Spleen (tissue), 11 donors: ENCODE measurements around the gene TSPAN9. TPM values are rescaled to one million over a fixed set of nuclear protein-coding genes. Genes with fewer than 3 reads are reported as not detected.

Experiments used
- DNase-seq: peaks from one replicate; pipeline ENCODE4 v3.0.0-alpha.2; 2020
- H3K27ac ChIP-seq, 8 donors: fragments of 200-600 bp; sonication (generic) in 7 of 8; 1 replicate in 4 of 8; 2 replicates in 4 of 8; pipeline versions ENCODE4 v1.5.0 to v1.8.0; 2016 to 2021; ENCODE audit warnings: inconsistent platforms in 4 of 8, mild to moderate bottlenecking in 4 of 8, moderate library complexity in 1 of 8
- H3K27me3 ChIP-seq, 7 donors: fragments of 200-600 bp; sonication (generic) in 6 of 7; replicated peaks in 1 of 7; 1 replicate in 4 of 7; 2 replicates in 3 of 7; pipeline versions ENCODE4 v1.5.0 to v1.8.0; 2016 to 2021; ENCODE audit warnings: inconsistent platforms in 3 of 7, mild to moderate bottlenecking in 1 of 7
- H3K36me3 ChIP-seq, 6 donors: fragments of 200-600 bp; sonication (generic) in 5 of 6; 1 replicate in 4 of 6; 2 replicates in 2 of 6; pipeline versions ENCODE4 v1.5.0 to v1.8.0; 2016 to 2021; ENCODE audit warnings: inconsistent platforms in 2 of 6
- H3K4me1 ChIP-seq, 6 donors: fragments of 200-600 bp; sonication (generic) in 5 of 6; 1 replicate in 3 of 6; 2 replicates in 3 of 6; pipeline versions ENCODE4 v1.5.0 to v1.8.0; 2016 to 2021; ENCODE audit warnings: inconsistent platforms in 3 of 6
- H3K4me3 ChIP-seq, 8 donors: fragments of 200-600 bp; sonication (generic) in 7 of 8; 1 replicate in 4 of 8; 2 replicates in 4 of 8; pipeline versions ENCODE4 v1.5.0 to v1.8.0; 2016 to 2021; ENCODE audit warnings: inconsistent platforms in 4 of 8, mild to moderate bottlenecking in 4 of 8, moderate library complexity in 2 of 8
- H3K9me3 ChIP-seq, 8 donors: fragments of 200-600 bp; sonication (generic) in 7 of 8; 1 replicate in 4 of 8; 2 replicates in 4 of 8; pipeline versions ENCODE4 v1.5.0 to v1.8.0; 2016 to 2021; ENCODE audit warnings: inconsistent platforms in 4 of 8
- CTCF ChIP-seq, 11 experiments: fragments of 200-600 bp in 7 of 11; fragments of 450-650 bp in 4 of 11; sonication (generic) in 4 of 11; IDR thresholded peaks in 8 of 11; conservative IDR thresholded peaks in 3 of 11; 1 replicate in 7 of 11; 2 replicates in 4 of 11; pipeline versions ENCODE4 v1.4.0 to v1.8.0; 2016 to 2021; ENCODE audit warnings: antibody characterized with exemption in 11 of 11, inconsistent platforms in 4 of 11, mild to moderate bottlenecking in 1 of 11
- POLR2A ChIP-seq, 3 donors: fragments of 450-650 bp; IDR thresholded peaks; one replicate each; pipeline ENCODE4 v1.5.1; 2017; ENCODE audit warnings: antibody characterized with exemption in 3 of 3, mild to moderate bottlenecking in 1 of 3
- POLR2AphosphoS5 ChIP-seq, 3 donors: sonication (generic); formaldehyde crosslinking; IDR thresholded peaks; one replicate each; pipeline ENCODE4 v1.5.1; 2017; ENCODE audit warnings: antibody characterized with exemption in 3 of 3
- WGBS, 5 donors: extraction: QIAGEN DNeasy Blood & Tissue Kit in 3 of 5; methylation state at CpG; one replicate each; pipeline versions ENCODE4 v1.1.5 to v1.1.7; 2013 to 2018; 5-methylcytosine and 5-hydroxymethylcytosine counted together
- intact Hi-C: fragments of 100-400 bp; cut with DNase I; formaldehyde crosslinking; loops from one replicate; pipeline ENCODE4 v1.15.0; 2023; ENCODE audit warnings: low total_unique reads
- polyA plus RNA-seq, 3 donors: library from polyadenylated mRNA; stranded (reverse); fragments of 200-250 nt; gene quantifications; one replicate each; pipeline ENCODE4 v1.2.1, GENCODE V29; 2013
- total RNA-seq, 7 donors: library from RNA; depleted of rRNA in 3 of 7; stranded (reverse); fragments of >200 nt in 3 of 7; fragmentation: NEBNext Ultra II Directional in 4 of 7; extraction: Animal tissue kit (Norgen Biotek cat#: 25700) in 4 of 7; gene quantifications; one replicate each; pipeline versions ENCODE4 v1.1.0 to v1.2.1, GENCODE V29; 2016 to 2021
- donor health status: healthy with polysubstance abuse.
- donor health status: DM: no; HTN: no; CAD: no; lungs with moderate emphysema.
- donor health status: DM: no; HTN: no; CAD: no.
- donor health status: Bipolar disorder and iron deficiency.
- donor health status: healthy.
- donor health status: DM: no; HTN: no; CAD: no.
- donor health status: DM: yes; HTN: yes; CAD: no.

Gene TSPAN9
- total and polyA plus RNA-seq, 10 donors: 3.6 to 51.1 (median 32.4) TPM

DNA sequence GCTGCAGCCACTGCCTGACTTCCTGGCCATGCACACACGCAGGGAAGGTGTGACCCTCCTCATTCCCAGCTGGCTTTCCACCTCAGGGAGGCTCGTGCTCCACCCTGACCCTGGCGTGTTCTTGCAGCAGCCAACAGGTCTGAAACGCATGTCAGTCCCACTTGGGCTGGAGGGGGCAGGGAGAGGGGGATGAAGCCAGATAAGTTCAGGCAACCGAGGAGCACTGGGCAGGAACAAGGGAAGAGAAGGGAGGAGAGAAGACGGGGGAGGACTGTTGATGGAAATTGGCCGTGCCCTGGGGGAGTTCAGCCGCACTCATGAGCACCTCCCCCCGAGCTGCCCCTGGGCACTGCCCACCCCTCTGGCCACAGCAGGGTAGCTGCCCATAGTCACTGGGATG, 231.4 kb downstream of the TSPAN9 start:
- peaks cover 0 to 62% (median 0%) of the 10 kb centered on the region in 7 donors for H3K27me3 ChIP-seq
- 55 to 70% (median 61%) methylated on average over 9 of the region's 9 CpGs for WGBS, 5 donors
- no peak for DNase-seq

DNA sequence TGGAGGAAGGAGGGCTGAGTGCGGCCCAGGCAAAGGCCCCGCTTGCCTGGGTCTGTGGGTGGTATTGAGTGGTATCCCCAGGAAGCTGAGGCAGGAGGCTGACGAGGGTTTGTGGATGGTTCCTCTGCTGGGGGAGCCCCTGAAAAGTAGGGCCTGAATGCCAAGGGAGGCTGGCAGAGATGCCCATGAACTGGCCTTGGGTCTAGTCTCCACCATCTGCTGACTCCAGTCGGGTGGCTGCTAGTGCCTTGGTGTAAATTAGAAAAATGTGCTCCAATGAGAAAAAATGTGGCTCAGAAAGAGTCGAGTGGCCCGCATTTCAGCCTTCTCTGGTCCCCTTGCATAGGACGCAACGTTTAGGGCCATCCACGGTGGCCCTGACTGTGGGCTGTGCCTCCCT, 232.6 kb downstream of the TSPAN9 start:
- Histone ChIP-seq H3K4me1 (peaks cover 0 to 5% (median 2%) of the 10 kb centered on the region in 6 donors), H3K4me3 (no peak overlapping the region), H3K27me3 (peaks cover 0 to 57% (median 0%) of the 10 kb centered on the region in 7 donors), H3K9me3 (no peaks in the 10 kb centered on the region), H3K27ac (no peak overlapping the region), H3K36me3 (no peaks in the 10 kb centered on the region)
- WGBS, 5 donors: 75 to 88% (median 86%) methylated on average over 9 of the region's 9 CpGs
- intact Hi-C loops: loop anchor here (10.0 kb wide), 1 partner anchor 465 kb away; no protein-coding TSS in a partner anchor
- TF ChIP-seq POLR2A (IDR thresholded peaks at IDR 0.05) (no peak), POLR2AphosphoS5 (IDR thresholded peaks at IDR 0.05) (no peak), CTCF (IDR thresholded peaks at IDR 0.05 in 8 of 11, conservative IDR thresholded peaks at IDR 0.05 in 3 of 11) (no peak)
- no peak for DNase-seq

More for the DNA sequence above, 231.4 kb downstream of the TSPAN9 start:
- intact Hi-C loops: loop anchor here (10.0 kb wide), 1 partner anchor 466 kb away; no protein-coding TSS in a partner anchor
- no peaks in the 10 kb centered on the region for H3K4me1 ChIP-seq
- H3K27ac ChIP-seq: no peak overlapping the region
- no peaks in the 10 kb centered on the region for H3K9me3 ChIP-seq
- TF ChIP-seq CTCF (IDR thresholded peaks at IDR 0.05 in 8 of 11, conservative IDR thresholded peaks at IDR 0.05 in 3 of 11) (no peak), POLR2A (IDR thresholded peaks at IDR 0.05) (no peak), POLR2AphosphoS5 (IDR thresholded peaks at IDR 0.05) (no peak)
- no peak overlapping the region for H3K4me3 ChIP-seq
- no peaks in the 10 kb centered on the region for H3K36me3 ChIP-seq

- TF ChIP-seq POLR2AphosphoS5 (IDR thresholded peaks at IDR 0.05) (no peak), POLR2A (IDR thresholded peaks at IDR 0.05) (no peak), CTCF (IDR thresholded peaks at IDR 0.05 in 8 of 11, conservative IDR thresholded peaks at IDR 0.05 in 3 of 11) (no peak)
- intact Hi-C loops: no loop called here
- H3K4me1 ChIP-seq: peaks cover 0 to 12% (median 6%) of the 10 kb centered on the region in 6 donors
- no peaks in the 10 kb centered on the region for H3K36me3 ChIP-seq
- H3K27me3 ChIP-seq: peaks cover 0 to 53% (median 0%) of the 10 kb centered on the region in 7 donors
- H3K27ac ChIP-seq: no peak overlapping the region
- WGBS, 5 donors: 84 to 89% (median 87%) methylated on average over 18 of the region's 18 CpGs
- H3K9me3 ChIP-seq: no peaks in the 10 kb centered on the region
- DNase-seq: no peak
- H3K4me3 ChIP-seq: no peak overlapping the region
Observed at GRCh38 chr12:3310271-3311026, 233.3 kb downstream of the TSPAN9 start.

- no peak for TF ChIP-seq POLR2A (IDR thresholded peaks at IDR 0.05)
- no peak for TF ChIP-seq CTCF (IDR thresholded peaks at IDR 0.05 in 8 of 11, conservative IDR thresholded peaks at IDR 0.05 in 3 of 11)
- no peak for TF ChIP-seq POLR2AphosphoS5 (IDR thresholded peaks at IDR 0.05)
- Histone ChIP-seq H3K4me3 (no peak overlapping the region), H3K27ac (no peak overlapping the region), H3K9me3 (no peaks in the 10 kb centered on the region), H3K36me3 (no peaks in the 10 kb centered on the region), H3K4me1 (peaks cover 0 to 15% (median 6%) of the 10 kb centered on the region in 6 donors), H3K27me3 (peaks cover 0 to 48% (median 0%) of the 10 kb centered on the region in 7 donors)
- intact Hi-C loops: no loop called here
- WGBS, 5 donors: 88 to 93% (median 91%) methylated on average over 10 to 14 of the region's 14 CpGs
- DNase-seq: no peak
Observed at GRCh38 chr12:3311027-3311402, 233.8 kb downstream of the TSPAN9 start.
